ENCODE results near the gene NUTM2F.
"Not testable (repeated sequence)": the region's sequence is repeated elsewhere in the genome, so short reads cannot be mapped to it uniquely, and the experiment has no call there.

Gene NUTM2F

GRCh38 chr9:94315034-94315984 lies 13.1 kb downstream of the NUTM2F start:
- DNase-seq (ENCODE audit: low read depth): not testable (repeated sequence)

GRCh38 chr9:94303321-94303720 lies 25.1 kb downstream of the NUTM2F start:
- DNase-seq (ENCODE audit: low read depth): no peak

GRCh38 chr9:94302426-94302825 lies 26.0 kb downstream of the NUTM2F start:
- DNase-seq (ENCODE audit: low read depth): no peak

- DNase-seq (ENCODE audit: low read depth): no peak
These were observed 26.9 kb downstream of the NUTM2F start for GRCh38 chr9:94301583-94301982.

- DNase-seq (ENCODE audit: low read depth): no peak
These were observed 27.8 kb downstream of the NUTM2F start for GRCh38 chr9:94300470-94301301.

GRCh38 chr9:94298949-94299599 lies 29.4 kb downstream of the NUTM2F start:
- no peak for DNase-seq (ENCODE audit: low read depth)

GRCh38 chr9:94289691-94290090 lies 38.8 kb downstream of the NUTM2F start:
- DNase-seq (ENCODE audit: low read depth): no peak

- no peak for DNase-seq (ENCODE audit: low read depth)
These were observed 40.4 kb downstream of the NUTM2F start for GRCh38 chr9:94287877-94288513.

GRCh38 chr9:94286116-94286515 lies 42.3 kb downstream of the NUTM2F start:
- DNase-seq (ENCODE audit: low read depth): no peak

- no peak for DNase-seq (ENCODE audit: low read depth)
These were observed 47.3 kb downstream of the NUTM2F start for GRCh38 chr9:94281101-94281500.

GRCh38 chr9:94280409-94280989 lies 47.9 kb downstream of the NUTM2F start:
- DNase-seq (ENCODE audit: low read depth): no peak

GRCh38 chr9:94277885-94278536 lies 50.4 kb downstream of the NUTM2F start:
- DNase-seq (ENCODE audit: low read depth): no peak

GRCh38 chr9:94277029-94277428 lies 51.4 kb downstream of the NUTM2F start:
- not testable (repeated sequence) for DNase-seq (ENCODE audit: low read depth)

- no peak for DNase-seq (ENCODE audit: low read depth)
These were observed 58.4 kb downstream of the NUTM2F start for GRCh38 chr9:94270009-94270408.

- no peak for DNase-seq (ENCODE audit: low read depth)
These were observed 59.2 kb downstream of the NUTM2F start for GRCh38 chr9:94269264-94269663.
